OCI-LY1 (cell line): ENCODE measurements around the gene STK24.

Experiments used
- H2AFZ ChIP-seq: fragments of 200-600 bp; sonication (generic), shearing (Covaris generic); 2 replicates; pipeline ENCODE4 v1.6.0; 2014; ENCODE audit warnings: antibody characterized with exemption, mild to moderate bottlenecking, low read length
- H3F3A ChIP-seq: fragments of 200-600 bp; sonication (generic), shearing (Covaris generic); 2 replicates; pipeline ENCODE4 v1.6.0; 2014; ENCODE audit warnings: mild to moderate bottlenecking, antibody characterized with exemption, low read length, moderate library complexity; ENCODE audit not compliant: insufficient read depth
- H3K27ac ChIP-seq: fragments of 200-600 bp; sonication (generic); 2 replicates; pipeline ENCODE4 v1.5.1; 2014; ENCODE audit warnings: low read length, mixed run types, mild to moderate bottlenecking, low read depth; ENCODE audit not compliant: poor library complexity, severe bottlenecking
- H3K27me3 ChIP-seq: fragments of 200-600 bp; sonication (generic); 2 replicates; pipeline ENCODE4 v1.6.0; 2014; ENCODE audit warnings: antibody characterized with exemption, mild to moderate bottlenecking, low read length, moderate library complexity; ENCODE audit not compliant: insufficient read depth
- H3K36me3 ChIP-seq: fragments of 200-600 bp; sonication (generic); 2 replicates; pipeline ENCODE4 v1.6.1; 2014; ENCODE audit warnings: mild to moderate bottlenecking, antibody characterized with exemption, low read length, moderate library complexity, mixed read lengths; ENCODE audit not compliant: insufficient read depth
- H3K4me1 ChIP-seq: fragments of 200-600 bp; sonication (generic); 2 replicates; pipeline ENCODE4 v1.5.1; 2014; ENCODE audit warnings: mild to moderate bottlenecking, low read length, moderate library complexity; ENCODE audit not compliant: insufficient read depth, severe bottlenecking
- H3K4me2 ChIP-seq: fragments of 200-600 bp; sonication (generic), shearing (Covaris generic); 2 replicates; pipeline ENCODE4 v1.6.1; 2014; ENCODE audit warnings: low read length
- H3K4me3 ChIP-seq: fragments of 200-600 bp; sonication (generic); 2 replicates; pipeline ENCODE4 v1.5.1; 2014; ENCODE audit warnings: low read length, low read depth, mild to moderate bottlenecking, mixed read lengths; ENCODE audit not compliant: poor library complexity, severe bottlenecking
- H3K79me2 ChIP-seq: fragments of 200-600 bp; shearing (Covaris generic); 2 replicates; pipeline ENCODE4 v1.6.1; 2016; ENCODE audit warnings: mixed run types, low read length, mixed read lengths; ENCODE audit not compliant: insufficient read depth
- H3K9ac ChIP-seq: fragments of 200-600 bp; sonication (generic), shearing (Covaris generic); 2 replicates; pipeline ENCODE4 v1.6.1; 2014; ENCODE audit warnings: mild to moderate bottlenecking, low read length, mixed read lengths
- H3K9me2 ChIP-seq: fragments of 200-600 bp; sonication (generic), shearing (Covaris generic); 2 replicates; pipeline ENCODE4 v1.6.1; 2014; ENCODE audit warnings: low read depth, mild to moderate bottlenecking, low read length, mixed read lengths
- H3K9me3 ChIP-seq: fragments of 200-600 bp; shearing (Covaris generic); 2 replicates; pipeline ENCODE4 v1.6.1; 2014; ENCODE audit warnings: low read length, mixed read lengths
- H4K20me1 ChIP-seq: fragments of 200-600 bp; sonication (generic), shearing (Covaris generic); 2 replicates; pipeline ENCODE4 v1.6.0; 2016; ENCODE audit warnings: mild to moderate bottlenecking, low read length; ENCODE audit not compliant: insufficient read depth
- EZH2 ChIP-seq: fragments of 200-600 bp; sonication (generic), shearing (Covaris generic); IDR thresholded peaks from 2 replicates; pipeline ENCODE4 v1.8.0; 2017; ENCODE audit warnings: borderline replicate concordance, mixed run types, mild to moderate bottlenecking, antibody characterized with exemption, low read length, moderate library complexity, mixed read lengths
- TF ChIP-seq, protein P1 (sequence below): fragments of 200-600 bp; sonication (generic), shearing (Covaris generic); IDR thresholded peaks from 2 replicates; pipeline ENCODE4 v1.5.1; 2017; ENCODE audit warnings: mild to moderate bottlenecking, antibody characterized with exemption, low read length, moderate library complexity, mixed read lengths

Gene STK24

DNA sequence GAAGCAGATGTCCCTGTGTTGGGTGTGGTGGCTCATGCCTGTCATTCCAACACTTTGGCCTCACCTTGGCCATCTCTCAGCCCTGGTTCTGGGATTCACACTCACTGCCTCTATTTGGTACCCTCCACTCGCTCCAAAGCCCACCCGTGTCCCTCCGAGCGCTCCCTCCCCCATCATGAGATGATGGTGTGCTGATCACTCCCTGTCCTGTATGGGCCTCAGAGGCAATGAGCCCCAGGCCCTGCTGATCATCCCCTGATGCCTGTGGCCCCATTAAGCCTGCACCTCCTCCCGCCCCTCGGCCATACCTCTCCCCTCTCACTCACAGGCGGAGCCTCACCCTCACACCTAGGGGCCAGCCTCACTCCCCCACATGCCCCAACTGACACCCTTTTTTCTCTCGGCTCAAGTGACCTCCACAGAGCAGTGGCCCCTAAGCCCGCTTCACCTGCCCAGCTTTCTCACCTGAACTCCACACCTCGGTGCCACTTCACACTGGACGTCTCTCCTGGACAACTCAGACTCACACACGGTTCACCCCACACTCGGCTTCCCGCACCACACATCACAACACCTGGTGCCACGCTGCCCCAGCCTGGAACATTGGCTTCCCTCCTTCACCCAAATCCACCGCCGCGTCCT is 114.5 kb downstream of the STK24 start:
- H3K4me2 ChIP-seq = no peak overlapping the region
- H3F3A ChIP-seq = no peaks in the 10 kb centered on the region
- no peak overlapping the region for H3K4me3 ChIP-seq
- peaks cover 71% of the 10 kb centered on the region; the same call in 1 of the 2 replicates for H3K36me3 ChIP-seq
- TF ChIP-seq, protein P1, sequence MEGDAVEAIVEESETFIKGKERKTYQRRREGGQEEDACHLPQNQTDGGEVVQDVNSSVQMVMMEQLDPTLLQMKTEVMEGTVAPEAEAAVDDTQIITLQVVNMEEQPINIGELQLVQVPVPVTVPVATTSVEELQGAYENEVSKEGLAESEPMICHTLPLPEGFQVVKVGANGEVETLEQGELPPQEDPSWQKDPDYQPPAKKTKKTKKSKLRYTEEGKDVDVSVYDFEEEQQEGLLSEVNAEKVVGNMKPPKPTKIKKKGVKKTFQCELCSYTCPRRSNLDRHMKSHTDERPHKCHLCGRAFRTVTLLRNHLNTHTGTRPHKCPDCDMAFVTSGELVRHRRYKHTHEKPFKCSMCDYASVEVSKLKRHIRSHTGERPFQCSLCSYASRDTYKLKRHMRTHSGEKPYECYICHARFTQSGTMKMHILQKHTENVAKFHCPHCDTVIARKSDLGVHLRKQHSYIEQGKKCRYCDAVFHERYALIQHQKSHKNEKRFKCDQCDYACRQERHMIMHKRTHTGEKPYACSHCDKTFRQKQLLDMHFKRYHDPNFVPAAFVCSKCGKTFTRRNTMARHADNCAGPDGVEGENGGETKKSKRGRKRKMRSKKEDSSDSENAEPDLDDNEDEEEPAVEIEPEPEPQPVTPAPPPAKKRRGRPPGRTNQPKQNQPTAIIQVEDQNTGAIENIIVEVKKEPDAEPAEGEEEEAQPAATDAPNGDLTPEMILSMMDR = no peak
- TF ChIP-seq EZH2 = no peak
- H3K4me1 ChIP-seq = no peaks in the 10 kb centered on the region
- no peaks in the 10 kb centered on the region for H3K79me2 ChIP-seq
- H3K9ac ChIP-seq = no peak overlapping the region
- no peak overlapping the region for H2AFZ ChIP-seq
- H3K9me2 ChIP-seq = no peaks in the 10 kb centered on the region
- no peaks in the 10 kb centered on the region for H3K9me3 ChIP-seq
- no peaks in the 10 kb centered on the region for H3K27me3 ChIP-seq
- no peak overlapping the region for H3K27ac ChIP-seq
- H4K20me1 ChIP-seq = no peaks in the 10 kb centered on the region

DNA sequence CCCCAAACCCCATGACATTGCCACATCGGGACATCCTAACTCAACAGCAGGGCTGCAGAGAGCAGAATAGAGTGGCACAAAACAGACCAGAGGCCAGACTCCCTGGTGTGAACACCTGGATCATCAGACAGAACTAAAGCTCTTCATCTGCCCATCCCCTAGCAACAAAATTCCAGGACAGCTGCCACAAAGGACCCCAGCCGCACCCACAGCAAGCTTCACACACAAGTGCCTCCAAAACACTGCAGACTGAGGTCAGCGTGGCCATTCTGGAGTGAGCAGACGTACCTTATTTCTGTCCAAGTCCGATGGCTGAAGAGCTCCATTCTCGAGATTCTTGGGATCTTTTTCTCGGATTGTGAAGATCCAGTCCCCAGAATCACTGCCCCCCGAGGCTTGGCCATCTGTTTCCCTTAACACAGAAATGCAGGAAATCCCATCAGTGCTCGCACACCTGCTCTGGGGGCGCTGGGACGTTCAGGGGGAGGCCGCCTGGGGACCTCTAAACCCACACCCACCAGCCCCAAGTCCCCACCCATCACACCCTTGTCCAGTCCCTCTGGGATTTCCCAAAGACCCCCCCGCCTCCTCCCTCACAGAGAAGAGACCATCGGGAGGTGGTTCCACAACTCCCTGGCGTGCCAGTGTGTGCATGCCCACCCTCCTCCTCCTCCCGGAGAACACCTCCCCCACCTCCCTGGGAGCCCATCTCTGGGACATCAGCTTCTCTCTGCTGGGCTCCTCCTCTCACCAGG is 115.2 kb downstream of the STK24 start:
- no peaks in the 10 kb centered on the region for H4K20me1 ChIP-seq
- no peak overlapping the region for H3K4me2 ChIP-seq
- no peak for TF ChIP-seq EZH2
- TF ChIP-seq, protein P1 = no peak
- H3K4me1 ChIP-seq = no peaks in the 10 kb centered on the region
- H3K4me3 ChIP-seq = no peak overlapping the region
- no peak overlapping the region for H3K27ac ChIP-seq
- no peaks in the 10 kb centered on the region for H3K9me3 ChIP-seq
- no peak overlapping the region for H3K9ac ChIP-seq
- no peaks in the 10 kb centered on the region for H3K27me3 ChIP-seq
- peaks cover 71% of the 10 kb centered on the region; the same call in 1 of the 2 replicates for H3K36me3 ChIP-seq
- H3K79me2 ChIP-seq = no peaks in the 10 kb centered on the region
- H3F3A ChIP-seq = no peaks in the 10 kb centered on the region
- no peaks in the 10 kb centered on the region for H3K9me2 ChIP-seq
- no peak overlapping the region for H2AFZ ChIP-seq

DNA sequence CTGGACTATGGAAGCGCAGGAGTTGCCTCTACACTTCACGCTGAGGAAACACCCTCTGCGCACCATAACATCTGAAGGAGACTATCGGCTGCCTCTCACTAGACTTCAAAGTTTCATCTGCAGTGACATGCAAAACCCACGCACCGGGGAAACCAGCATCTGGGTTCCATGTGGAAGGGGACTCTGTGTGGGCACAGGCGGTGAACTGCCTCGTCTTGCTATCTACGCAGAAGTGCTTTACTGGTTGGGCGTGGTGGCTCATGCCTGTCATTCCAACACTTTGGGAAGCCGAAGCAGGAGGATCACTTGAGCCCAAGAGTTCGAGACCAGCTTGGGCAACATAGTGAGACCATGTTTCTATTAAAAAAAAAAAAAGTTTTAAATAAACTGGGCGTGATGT is 116.4 kb downstream of the STK24 start:
- Histone ChIP-seq H4K20me1 (no peaks in the 10 kb centered on the region), H2AFZ (no peak overlapping the region), H3K9ac (no peak overlapping the region), H3F3A (no peaks in the 10 kb centered on the region), H3K27ac (no peak overlapping the region), H3K4me1 (no peaks in the 10 kb centered on the region), H3K79me2 (no peaks in the 10 kb centered on the region), H3K4me2 (no peak overlapping the region), H3K27me3 (no peaks in the 10 kb centered on the region), H3K4me3 (no peak overlapping the region), H3K36me3 (peaks cover 69% of the 10 kb centered on the region; the same call in 1 of the 2 replicates), H3K9me3 (no peaks in the 10 kb centered on the region), H3K9me2 (no peaks in the 10 kb centered on the region)
- TF ChIP-seq EZH2 = no peak
- TF ChIP-seq, protein P1 = no peak
